ENCODE measurements around the gene PTDSS2.
"Not testable (repeated sequence)": the region's sequence is repeated elsewhere in the genome, so short reads cannot be mapped to it uniquely, and the experiment has no call there.

PTDSS2 gene
- 22.6 to 25.0 (median 24.1) reads per million in 4 experiments for total RNA-seq

- DNase-seq: peak; percentile 85
Observed at GRCh38 chr11:449889-450808, at the start of gene PTDSS2. TSS of gene PTDSS2 (plus strand) at chr11:450279. CDS start at chr11:450456, 177 bp downstream.

GRCh38 chr11:401196-401595, 48.9 kb upstream of the PTDSS2 start:
- DNase-seq: not testable (repeated sequence)

DNA sequence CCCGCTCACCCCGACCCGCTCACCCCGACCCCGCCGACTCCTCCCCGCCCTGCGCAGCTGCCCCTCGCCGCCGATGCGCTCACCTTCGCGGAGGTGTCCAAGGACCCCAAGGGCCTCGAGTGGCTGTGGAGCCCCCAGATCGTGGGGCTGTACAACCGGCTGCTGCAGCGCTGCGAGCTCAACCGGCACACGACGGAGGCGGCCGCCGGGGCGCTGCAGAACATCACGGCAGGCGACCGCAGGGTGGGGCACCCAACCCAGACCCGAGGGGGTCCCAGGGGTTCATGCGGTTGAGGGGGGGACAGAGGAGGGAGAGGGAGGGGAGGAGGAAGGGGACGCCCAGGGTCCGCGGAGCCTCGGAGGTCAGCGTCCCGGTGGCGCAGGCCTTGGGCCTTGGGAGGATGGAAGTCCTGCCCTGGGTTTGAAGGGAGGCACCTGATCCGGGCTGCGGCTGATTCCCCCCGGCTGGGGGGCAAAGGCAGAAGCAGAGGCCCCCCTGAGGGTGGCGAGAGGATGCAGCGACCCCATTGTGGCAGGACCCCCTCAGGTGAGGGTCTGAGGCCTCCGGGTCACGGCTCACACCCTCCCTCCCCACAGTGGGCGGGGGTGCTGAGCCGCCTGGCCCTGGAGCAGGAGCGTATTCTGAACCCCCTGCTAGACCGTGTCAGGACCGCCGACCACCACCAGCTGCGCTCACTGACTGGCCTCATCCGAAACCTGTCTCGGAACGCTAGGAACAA, 46.9 kb upstream of the PTDSS2 start:
- no peak for DNase-seq

GRCh38 chr11:403761-404431, 46.2 kb upstream of the PTDSS2 start:
- no peak for DNase-seq

- no peak for DNase-seq
Observed at GRCh38 chr11:404551-405264, 45.4 kb upstream of the PTDSS2 start.

GRCh38 chr11:405323-405953, 44.6 kb upstream of the PTDSS2 start:
- DNase-seq: no peak

GRCh38 chr11:405954-406795, 43.9 kb upstream of the PTDSS2 start:
- DNase-seq: no peak

GRCh38 chr11:406796-407650, 43.1 kb upstream of the PTDSS2 start:
- DNase-seq: peak; percentile 89

GRCh38 chr11:407651-408123, 42.4 kb upstream of the PTDSS2 start:
- peak; percentile 35 for DNase-seq

- DNase-seq: no peak
Observed at GRCh38 chr11:408154-409007, 41.7 kb upstream of the PTDSS2 start.

DNA sequence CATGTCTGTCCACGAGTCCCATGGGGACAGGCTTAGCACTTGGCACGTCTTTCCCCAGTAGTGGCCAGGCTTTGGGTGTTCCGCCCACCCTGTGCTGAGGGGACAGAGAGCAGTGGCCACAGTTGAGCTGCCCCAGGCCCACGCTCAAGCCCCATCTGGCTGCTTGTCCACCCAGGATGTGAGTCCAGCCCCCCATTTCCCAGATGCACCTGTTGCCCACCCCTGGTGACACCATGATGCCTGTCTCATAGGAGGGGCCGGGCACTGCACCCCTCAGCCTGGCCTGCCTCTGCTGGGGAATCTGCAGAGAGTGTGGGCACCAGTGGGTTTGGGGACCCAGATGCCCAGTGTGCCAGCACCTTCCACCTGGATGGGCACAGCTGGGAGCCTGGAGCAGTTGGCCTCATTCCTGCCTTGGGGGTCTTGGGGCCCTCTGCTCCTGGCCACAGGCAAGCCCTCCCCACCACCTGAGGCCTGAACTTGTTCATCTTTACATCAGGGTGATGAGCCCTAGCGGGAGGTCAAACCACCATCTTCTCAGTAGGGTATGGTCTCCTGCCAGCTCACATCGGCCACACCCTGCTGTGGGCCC, 41.0 kb upstream of the PTDSS2 start:
- no peak for DNase-seq

GRCh38 chr11:409600-410483, 40.2 kb upstream of the PTDSS2 start:
- DNase-seq: no peak

- not testable (repeated sequence) for DNase-seq
Observed at GRCh38 chr11:410711-411110, 39.4 kb upstream of the PTDSS2 start.

- not testable (repeated sequence) for DNase-seq
Observed at GRCh38 chr11:411520-411919, 38.6 kb upstream of the PTDSS2 start.

- no peak for DNase-seq
Observed at GRCh38 chr11:412641-413119, 37.4 kb upstream of the PTDSS2 start.

DNA sequence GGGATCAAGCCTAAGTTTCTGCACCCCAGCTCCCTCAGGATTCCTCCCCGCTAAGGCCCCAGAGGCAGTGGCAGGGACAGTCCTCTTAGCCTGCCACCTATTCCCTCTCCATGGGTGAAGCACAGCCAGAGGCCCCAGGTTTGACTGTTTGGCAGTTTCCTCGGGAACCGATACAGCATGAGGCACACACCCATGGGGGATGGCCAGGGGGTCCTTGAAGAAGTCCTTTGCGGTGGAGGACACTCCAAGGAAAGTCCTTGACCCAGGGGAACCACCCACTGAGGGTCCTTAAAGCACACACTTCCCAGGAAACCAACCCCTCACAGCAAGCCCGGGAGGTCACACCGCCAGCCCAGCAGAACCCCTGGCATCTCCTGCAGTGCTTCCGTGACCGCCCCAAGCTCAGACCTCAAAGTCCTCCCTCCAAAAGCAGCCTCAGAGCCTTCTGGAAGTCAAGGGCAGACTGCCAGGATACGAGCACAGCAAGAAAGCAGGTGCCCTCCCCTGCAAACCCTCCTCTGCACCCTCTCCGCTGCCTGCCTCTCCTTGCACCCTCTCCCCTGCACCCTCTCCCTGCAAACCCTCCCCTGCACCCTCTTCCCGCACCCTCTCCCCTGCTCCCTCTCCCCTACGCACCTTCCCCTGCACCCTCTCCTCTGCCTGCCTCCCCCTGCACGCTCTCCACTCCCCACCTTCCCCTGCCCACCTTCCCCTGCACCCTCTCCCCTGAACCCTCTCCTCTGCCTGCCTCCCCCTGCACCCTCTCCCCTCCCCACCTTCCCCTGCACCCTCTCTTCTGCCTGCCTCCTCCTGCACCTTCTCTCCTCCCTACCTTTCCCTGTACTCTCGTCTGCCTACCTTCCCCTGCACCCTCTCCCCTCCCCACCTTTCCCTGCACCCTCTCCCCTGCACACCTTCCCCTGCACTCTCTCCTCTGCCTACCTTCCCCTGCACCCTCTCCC, 36.7 kb upstream of the PTDSS2 start:
- DNase-seq: no peak
